HCT116 (cell line): ENCODE measurements around the gene CD96. TPM values are rescaled to one million over a fixed set of nuclear protein-coding genes. Genes with fewer than 3 reads are reported as not detected.
"Not testable (repeated sequence)": the region's sequence is repeated elsewhere in the genome, so short reads cannot be mapped to it uniquely, and the experiment has no call there.

Experiments
- ATAC-seq: fragments of 200-7000 bp; cut with Tn5 transposase; 2 replicates; pipeline ENCODE4 v1.9.1; 2020; ENCODE audit warnings: mild to moderate bottlenecking, moderate library complexity
- BruUV-seq: library from RNA; stranded (reverse); fragments of 400-500 nt; replicated peaks from 2 replicates; lab custom pipeline; 2021; lab: Mats Ljungman, UMichigan
- CTCF ChIA-PET: fragments of 300-600 bp; sonication (Branson Sonifier 250); formaldehyde crosslinking; loops from one replicate; lab custom pipeline; 2021; ENCODE audit warnings: antibody characterized with exemption; lab: Charles Lee
- POLR2A ChIA-PET: fragments of 300-600, 350-600 bp; sonication (Branson Sonifier 250); formaldehyde crosslinking; loops from one replicate; lab custom pipeline; 2021; ENCODE audit warnings: antibody characterized with exemption; lab: Charles Lee
- RAD21 ChIA-PET, 2 experiments: fragments of 300-600 bp; sonication (Branson Sonifier 250); formaldehyde crosslinking; loops; one replicate each; lab custom pipeline; 2023; ENCODE audit warnings: low total read pairs in 2 of 2; ENCODE audit not compliant: uncharacterized antibody in 2 of 2, unreplicated experiment in 2 of 2, low non-redundant PET in 1 of 2; lab: Charles Lee
- DNase-seq: peaks from one replicate; pipeline ENCODE4 v3.0.0-alpha.2; 2010; ENCODE audit warnings: low read depth, low spot score
- H2AFZ ChIP-seq: fragments of 200-600 bp; shearing (Covaris generic), sonication (generic); 2 replicates; pipeline ENCODE4 v1.6.1; 2017; ENCODE audit warnings: low read depth, mixed run types, mixed read lengths, antibody characterized with exemption, low read length; ENCODE audit not compliant: poor library complexity, severe bottlenecking
- H3K27ac ChIP-seq: 2 replicates; pipeline ENCODE4 v1.5.1; 2012; ENCODE audit warnings: low read depth, low read length
- H3K27me3 ChIP-seq: fragments of 200-600 bp; sonication (generic); 2 replicates; pipeline ENCODE4 v1.6.1; 2016; ENCODE audit warnings: mixed run types, low read length, mixed read lengths; ENCODE audit not compliant: insufficient read depth
- H3K36me3 ChIP-seq, 2 experiments: fragments of 200-500 bp in 1 of 2; fragments of 200-600 bp in 1 of 2; sonication (Bioruptor generic) in 1 of 2; sonication (generic) in 1 of 2; 2 replicates each; pipeline versions ENCODE4 v1.5.1 to v1.6.1; 2014 to 2016; ENCODE audit warnings: low read length in 2 of 2, inconsistent platforms in 1 of 2, mixed read lengths in 1 of 2, mixed run types in 1 of 2; ENCODE audit not compliant: insufficient read depth in 2 of 2, control insufficient read depth in 1 of 2
- H3K4me1 ChIP-seq, 2 experiments: fragments of 200-600 bp in 1 of 2; sonication (generic) in 1 of 2; 2 replicates each; pipeline versions ENCODE4 v1.5.1 to v1.6.1; 2012 to 2017; ENCODE audit warnings: low read length in 2 of 2, inconsistent platforms in 1 of 2, mild to moderate bottlenecking in 1 of 2, mixed read lengths in 1 of 2, mixed run types in 1 of 2, moderate library complexity in 1 of 2; ENCODE audit not compliant: insufficient read depth in 2 of 2, control insufficient read depth in 1 of 2
- H3K4me2 ChIP-seq: fragments of 200-600 bp; sonication (generic); 2 replicates; pipeline ENCODE4 v1.6.1; 2017; ENCODE audit warnings: mixed run types, low read length, mixed read lengths
- H3K4me3 ChIP-seq, 2 experiments: fragments of 200-600 bp in 1 of 2; sonication (generic) in 1 of 2; replicated peaks in 1 of 2; 2 replicates each; pipeline ENCODE4 v1.5.1; 2011 to 2016; ENCODE audit warnings: low read length in 2 of 2, control low read depth in 1 of 2, low read depth in 1 of 2, mild to moderate bottlenecking in 1 of 2, mixed read lengths in 1 of 2, mixed run types in 1 of 2
- H3K79me2 ChIP-seq: fragments of 200-600 bp; sonication (generic); 2 replicates; pipeline ENCODE4 v1.6.1; 2017; ENCODE audit warnings: mild to moderate bottlenecking, mixed run types, low read length, moderate library complexity, mixed read lengths; ENCODE audit not compliant: insufficient read depth
- H3K9ac ChIP-seq: fragments of 200-600 bp; sonication (generic); 2 replicates; pipeline ENCODE4 v1.6.1; 2016; ENCODE audit warnings: low read length, mixed read lengths
- H3K9me2 ChIP-seq: fragments of 200-600 bp; sonication (generic), shearing (Covaris generic); 2 replicates; pipeline ENCODE4 v1.6.1; 2017; ENCODE audit warnings: mixed run types, mild to moderate bottlenecking, moderate library complexity; ENCODE audit not compliant: insufficient read depth
- H3K9me3 ChIP-seq, 2 experiments: fragments of 200-500 bp in 1 of 2; fragments of 200-600 bp in 1 of 2; sonication (Bioruptor generic) in 1 of 2; sonication (generic) in 1 of 2; 2 replicates each; pipeline ENCODE4 v1.6.1; 2014 to 2017; ENCODE audit warnings: low read length in 2 of 2, mixed read lengths in 2 of 2, inconsistent platforms in 1 of 2, low read depth in 1 of 2, mild to moderate bottlenecking in 1 of 2, mixed run types in 1 of 2, moderate library complexity in 1 of 2; ENCODE audit not compliant: control insufficient read depth in 1 of 2, insufficient read depth in 1 of 2
- H4K20me1 ChIP-seq: fragments of 200-600 bp; sonication (generic), shearing (Covaris generic); 2 replicates; pipeline ENCODE4 v1.6.1; 2017; ENCODE audit warnings: mixed run types, mild to moderate bottlenecking, moderate library complexity; ENCODE audit not compliant: insufficient read depth
- ATF3 ChIP-seq: IDR thresholded peaks from 2 replicates; pipeline ENCODE4 v1.6.1; 2012
- CBX3 ChIP-seq: IDR thresholded peaks from 2 replicates; pipeline ENCODE4 v1.6.1; 2012; ENCODE audit warnings: low read depth
- CTCF ChIP-seq, 3 experiments: fragments of 200-600 bp in 1 of 3; sonication (generic) in 1 of 3; IDR thresholded peaks in 2 of 3; conservative IDR thresholded peaks in 1 of 3; 2 replicates each; pipeline ENCODE4 v1.5.1; 2012 to 2017; ENCODE audit warnings: low read depth in 2 of 3, low read length in 2 of 3, antibody characterized with exemption in 1 of 3, borderline replicate concordance in 1 of 3, control low read depth in 1 of 3, mild to moderate bottlenecking in 1 of 3, mixed read lengths in 1 of 3, mixed run types in 1 of 3, moderate library complexity in 1 of 3; ENCODE audit not compliant: insufficient read depth in 1 of 3
- EGR1 ChIP-seq: IDR thresholded peaks from 2 replicates; pipeline ENCODE4 v1.6.1; 2012; ENCODE audit warnings: low read depth
- EZH2phosphoT487 ChIP-seq: fragments of 200-600 bp; IDR thresholded peaks from 2 replicates; pipeline ENCODE4 v1.6.1; 2018; ENCODE audit warnings: antibody characterized with exemption, borderline replicate concordance
- FOSL1 ChIP-seq: IDR thresholded peaks from 2 replicates; pipeline ENCODE4 v1.6.1; 2012; ENCODE audit warnings: low read depth
- POLR2AphosphoS5 ChIP-seq: IDR thresholded peaks from 2 replicates; pipeline ENCODE4 v1.6.1; 2011; ENCODE audit warnings: mild to moderate bottlenecking, low read depth, low read length, moderate library complexity
- REST ChIP-seq: IDR thresholded peaks from 2 replicates; pipeline ENCODE4 v1.6.1; 2012; ENCODE audit warnings: low read depth
- SP1 ChIP-seq: IDR thresholded peaks from 2 replicates; pipeline ENCODE4 v1.6.1; 2012; ENCODE audit warnings: low read depth
- TCF7L2 ChIP-seq: IDR thresholded peaks from 2 replicates; pipeline ENCODE4 v1.7.0; 2011; ENCODE audit warnings: borderline replicate concordance, inconsistent platforms; ENCODE audit not compliant: insufficient read depth, insufficient read length; ENCODE audit errors: extremely low read depth
- YY1 ChIP-seq: IDR thresholded peaks from 2 replicates; pipeline ENCODE4 v1.6.1; 2011; ENCODE audit warnings: low read length, low read depth, moderate library complexity, mild to moderate bottlenecking; ENCODE audit not compliant: insufficient replicate concordance; ENCODE audit errors: extremely low read depth
- ZFX ChIP-seq: fragments of 450-650 bp; IDR thresholded peaks from 2 replicates; pipeline ENCODE4 v1.6.1; 2017
- ZNF274 ChIP-seq: fragments of 200-500 bp; sonication (Bioruptor generic); IDR thresholded peaks from 2 replicates; pipeline ENCODE4 v1.6.1; 2014; ENCODE audit warnings: mild to moderate bottlenecking, low read depth, low read length, inconsistent platforms
- intact Hi-C: fragments of 100-400 bp; cut with micrococcal nuclease; formaldehyde crosslinking; loops from 2 replicates; pipeline ENCODE4 v1.10.0; 2022
- total RNA-seq: library from RNA; stranded (reverse); gene quantifications from one replicate; pipeline ENCODE4 v1.2.1, GENCODE V29; 2021; ENCODE audit not compliant: unreplicated experiment

Gene CD96
- total RNA-seq, 1 experiment from 2014 or later = 0.42 TPM

GRCh38 chr3:111524486-111524885 is 17.5 kb upstream of the CD96 start:
- H3K9ac ChIP-seq, H2AFZ ChIP-seq, H3K79me2 ChIP-seq, H4K20me1 ChIP-seq, H3K9me3 ChIP-seq, H3K9me2 ChIP-seq, POLR2A ChIA-PET, BruUV-seq, CTCF ChIA-PET, DNase-seq, RAD21 ChIA-PET, H3K27ac ChIP-seq, H3K36me3 ChIP-seq, H3K27me3 ChIP-seq, ATAC-seq, H3K4me2 ChIP-seq, H3K4me3 ChIP-seq, H3K4me1 ChIP-seq: not testable (repeated sequence)
- intact Hi-C loops = loop anchor here (5.0 kb wide), 1 partner anchor 512 kb away; no protein-coding TSS in a partner anchor

GRCh38 chr3:111531446-111531845 is 10.6 kb upstream of the CD96 start:
- Histone ChIP-seq H3K27ac (no peak overlapping the region), H3K79me2 (no peaks in the 10 kb centered on the region), H3K9ac (no peak overlapping the region), H3K4me3 (no peak overlapping the region), H3K4me1 (peaks cover 0 to 11% of the 10 kb centered on the region in 2 experiments; a peak in 2 of 4 replicates), H3K36me3 (no peaks in the 10 kb centered on the region), H3K4me2 (no peak overlapping the region), H4K20me1 (no peaks in the 10 kb centered on the region), H3K9me3 (no peaks in the 10 kb centered on the region), H3K27me3 (no peaks in the 10 kb centered on the region), H2AFZ (no peak overlapping the region), H3K9me2 (no peaks in the 10 kb centered on the region)
- no TSS peak for BruUV-seq
- ChIA-PET CTCF (no interaction called here), RAD21 (no interaction called here), POLR2A (no interaction called here)
- no peak for DNase-seq
- intact Hi-C loops = loop anchor here (10.0 kb wide), 1 partner anchor 1217 kb away; no protein-coding TSS in a partner anchor
- no peak for ATAC-seq
- TF ChIP-seq CBX3 = no peak
- TF ChIP-seq POLR2AphosphoS5 = no peak
- TF ChIP-seq ATF3 = no peak
- TF ChIP-seq EGR1 = no peak
- TF ChIP-seq FOSL1 = no peak
- TF ChIP-seq CTCF (IDR thresholded peaks at IDR 0.05 in 2 of 3, conservative IDR thresholded peaks at IDR 0.05 in 1 of 3; ENCODE audit: borderline replicate concordance in 1 of 3, insufficient read depth in 1 of 3, low read depth in 2 of 3, low read length in 2 of 3) = no peak
- no peak for TF ChIP-seq TCF7L2
- no peak for TF ChIP-seq ZFX
- no peak for TF ChIP-seq REST
- no peak for TF ChIP-seq YY1
- no peak for TF ChIP-seq EZH2phosphoT487
- TF ChIP-seq ZNF274 = no peak
- no peak for TF ChIP-seq SP1
